GM12864 (cell line): ENCODE data around the gene AGTRAP.

Source experiments
- DNase-seq: peaks from one replicate; pipeline ENCODE4 v3.0.0-alpha.2; 2011; ENCODE audit warnings: low read depth
- H3K4me3 ChIP-seq: 2 replicates; pipeline ENCODE4 v1.5.1; 2011; ENCODE audit warnings: mild to moderate bottlenecking, low read depth, low read length, control low read depth
- TF ChIP-seq, protein P1 (sequence below): IDR thresholded peaks from 2 replicates; pipeline ENCODE4 v1.5.1; 2011; ENCODE audit warnings: low read depth, mild to moderate bottlenecking, moderate library complexity, low read length, control low read depth, inconsistent platforms; ENCODE audit errors: missing control alignments

The AGTRAP gene

GRCh38 chr1:11707621-11708276 lies 28.2 kb upstream of the AGTRAP start:
- no peak overlapping the region for H3K4me3 ChIP-seq
- DNase-seq = no peak
- TF ChIP-seq, protein P1, sequence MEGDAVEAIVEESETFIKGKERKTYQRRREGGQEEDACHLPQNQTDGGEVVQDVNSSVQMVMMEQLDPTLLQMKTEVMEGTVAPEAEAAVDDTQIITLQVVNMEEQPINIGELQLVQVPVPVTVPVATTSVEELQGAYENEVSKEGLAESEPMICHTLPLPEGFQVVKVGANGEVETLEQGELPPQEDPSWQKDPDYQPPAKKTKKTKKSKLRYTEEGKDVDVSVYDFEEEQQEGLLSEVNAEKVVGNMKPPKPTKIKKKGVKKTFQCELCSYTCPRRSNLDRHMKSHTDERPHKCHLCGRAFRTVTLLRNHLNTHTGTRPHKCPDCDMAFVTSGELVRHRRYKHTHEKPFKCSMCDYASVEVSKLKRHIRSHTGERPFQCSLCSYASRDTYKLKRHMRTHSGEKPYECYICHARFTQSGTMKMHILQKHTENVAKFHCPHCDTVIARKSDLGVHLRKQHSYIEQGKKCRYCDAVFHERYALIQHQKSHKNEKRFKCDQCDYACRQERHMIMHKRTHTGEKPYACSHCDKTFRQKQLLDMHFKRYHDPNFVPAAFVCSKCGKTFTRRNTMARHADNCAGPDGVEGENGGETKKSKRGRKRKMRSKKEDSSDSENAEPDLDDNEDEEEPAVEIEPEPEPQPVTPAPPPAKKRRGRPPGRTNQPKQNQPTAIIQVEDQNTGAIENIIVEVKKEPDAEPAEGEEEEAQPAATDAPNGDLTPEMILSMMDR = no peak

GRCh38 chr1:11708554-11709350 lies 27.2 kb upstream of the AGTRAP start:
- TF ChIP-seq, protein P1 = no peak
- no peak for DNase-seq
- H3K4me3 ChIP-seq = no peak overlapping the region

- TF ChIP-seq, protein P1 = no peak
- no peak overlapping the region for H3K4me3 ChIP-seq
These were observed 24.4 kb upstream of the AGTRAP start for GRCh38 chr1:11711490-11711889.

GRCh38 chr1:11712285-11712684 lies 23.7 kb upstream of the AGTRAP start:
- TF ChIP-seq, protein P1 = no peak
- no peak for DNase-seq
- no peak overlapping the region for H3K4me3 ChIP-seq

More at GRCh38 chr1:11711490-11711889, 24.4 kb upstream of the AGTRAP start:
- no peak for DNase-seq

GRCh38 chr1:11713095-11713494 lies 22.8 kb upstream of the AGTRAP start:
- H3K4me3 ChIP-seq = no peak overlapping the region
- TF ChIP-seq, protein P1 = no peak
- DNase-seq = no peak

DNA sequence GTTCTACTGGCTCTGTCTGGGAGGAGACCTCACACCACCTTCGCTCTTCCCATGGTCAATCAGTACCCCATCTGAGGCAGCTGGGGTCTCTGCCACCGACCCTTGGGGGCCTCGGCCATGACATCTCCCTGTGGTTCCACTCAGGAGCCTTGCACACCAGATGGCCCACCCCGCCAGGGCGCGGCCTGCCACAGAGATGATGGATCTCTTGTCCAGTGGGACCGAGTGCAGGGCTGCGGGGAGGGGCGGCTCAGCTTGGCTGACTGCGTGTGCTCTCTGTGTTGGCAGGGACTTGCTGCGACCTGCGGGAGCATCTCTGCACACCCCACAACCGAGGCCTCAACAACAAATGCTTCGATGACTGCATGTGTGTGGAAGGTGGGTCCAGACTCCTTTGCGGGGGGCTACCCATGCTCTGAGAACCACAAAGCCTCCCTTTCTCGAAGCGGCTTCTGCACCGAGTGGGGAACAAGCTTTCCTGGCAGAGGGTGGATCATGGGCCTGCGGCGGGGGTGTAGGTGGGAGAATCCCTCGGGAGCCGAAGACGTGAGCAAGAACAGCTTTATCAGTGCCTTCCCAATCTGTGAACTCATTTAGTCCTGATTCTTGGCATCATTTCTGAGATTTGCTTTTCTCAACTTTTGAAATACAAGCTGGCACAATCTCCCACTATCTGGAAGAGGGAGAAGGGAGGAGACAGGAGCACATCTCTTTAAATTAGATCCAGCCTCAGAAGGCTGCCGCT lies 20.9 kb upstream of the AGTRAP start:
- H3K4me3 ChIP-seq = no peak overlapping the region
- no peak for DNase-seq
- TF ChIP-seq, protein P1 = no peak
